HG03439 (cell line): ENCODE measurements around the gene LAT.

Experiments used
- ATAC-seq: cut with Tn5 transposase; IDR thresholded peaks from one replicate; pipeline ENCODE4 v1.9.1; 2021; ENCODE audit warnings: mild to moderate bottlenecking, moderate library complexity; ENCODE audit not compliant: unreplicated experiment

The LAT gene

GRCh38 chr16:29007730-29008593, 23.1 kb downstream of the LAT start:
- no peak for ATAC-seq

GRCh38 chr16:29009050-29009837, 24.4 kb downstream of the LAT start:
- ATAC-seq: no peak

GRCh38 chr16:29009838-29010166, 24.9 kb downstream of the LAT start:
- ATAC-seq: no peak

- ATAC-seq: no peak
These were observed 26.3 kb downstream of the LAT start for GRCh38 chr16:29011112-29011511.

- no peak for ATAC-seq
These were observed 27.0 kb downstream of the LAT start for GRCh38 chr16:29011851-29012250.

- ATAC-seq: no peak
These were observed 28.2 kb downstream of the LAT start for GRCh38 chr16:29012913-29013553.

GRCh38 chr16:29014561-29015069, 29.8 kb downstream of the LAT start:
- ATAC-seq: no peak

- ATAC-seq: no peak
These were observed 37.3 kb downstream of the LAT start for GRCh38 chr16:29022196-29022595.

GRCh38 chr16:29023279-29024277, 38.7 kb downstream of the LAT start:
- ATAC-seq: no peak

GRCh38 chr16:29024278-29024677, 39.4 kb downstream of the LAT start:
- no peak for ATAC-seq

GRCh38 chr16:29025218-29025617, 40.4 kb downstream of the LAT start:
- no peak for ATAC-seq

GRCh38 chr16:29025735-29026134, 40.9 kb downstream of the LAT start:
- ATAC-seq: no peak

GRCh38 chr16:29028457-29029167, 43.8 kb downstream of the LAT start:
- ATAC-seq: no peak

GRCh38 chr16:29029168-29029994, 44.5 kb downstream of the LAT start:
- no peak for ATAC-seq

- ATAC-seq: no peak
These were observed 45.4 kb downstream of the LAT start for GRCh38 chr16:29030086-29030840.
